ENCODE results near the gene OGDHL.

- no peak for TF ChIP-seq CTCF (IDR thresholded peaks at IDR 0.05; ENCODE audit: insufficient read depth, low read length)
- TF ChIP-seq, protein P1, sequence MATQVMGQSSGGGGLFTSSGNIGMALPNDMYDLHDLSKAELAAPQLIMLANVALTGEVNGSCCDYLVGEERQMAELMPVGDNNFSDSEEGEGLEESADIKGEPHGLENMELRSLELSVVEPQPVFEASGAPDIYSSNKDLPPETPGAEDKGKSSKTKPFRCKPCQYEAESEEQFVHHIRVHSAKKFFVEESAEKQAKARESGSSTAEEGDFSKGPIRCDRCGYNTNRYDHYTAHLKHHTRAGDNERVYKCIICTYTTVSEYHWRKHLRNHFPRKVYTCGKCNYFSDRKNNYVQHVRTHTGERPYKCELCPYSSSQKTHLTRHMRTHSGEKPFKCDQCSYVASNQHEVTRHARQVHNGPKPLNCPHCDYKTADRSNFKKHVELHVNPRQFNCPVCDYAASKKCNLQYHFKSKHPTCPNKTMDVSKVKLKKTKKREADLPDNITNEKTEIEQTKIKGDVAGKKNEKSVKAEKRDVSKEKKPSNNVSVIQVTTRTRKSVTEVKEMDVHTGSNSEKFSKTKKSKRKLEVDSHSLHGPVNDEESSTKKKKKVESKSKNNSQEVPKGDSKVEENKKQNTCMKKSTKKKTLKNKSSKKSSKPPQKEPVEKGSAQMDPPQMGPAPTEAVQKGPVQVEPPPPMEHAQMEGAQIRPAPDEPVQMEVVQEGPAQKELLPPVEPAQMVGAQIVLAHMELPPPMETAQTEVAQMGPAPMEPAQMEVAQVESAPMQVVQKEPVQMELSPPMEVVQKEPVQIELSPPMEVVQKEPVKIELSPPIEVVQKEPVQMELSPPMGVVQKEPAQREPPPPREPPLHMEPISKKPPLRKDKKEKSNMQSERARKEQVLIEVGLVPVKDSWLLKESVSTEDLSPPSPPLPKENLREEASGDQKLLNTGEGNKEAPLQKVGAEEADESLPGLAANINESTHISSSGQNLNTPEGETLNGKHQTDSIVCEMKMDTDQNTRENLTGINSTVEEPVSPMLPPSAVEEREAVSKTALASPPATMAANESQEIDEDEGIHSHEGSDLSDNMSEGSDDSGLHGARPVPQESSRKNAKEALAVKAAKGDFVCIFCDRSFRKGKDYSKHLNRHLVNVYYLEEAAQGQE (IDR thresholded peaks at IDR 0.05; ENCODE audit: insufficient replicate concordance, low read depth): no peak
- TF ChIP-seq POLR2AphosphoS5 (IDR thresholded peaks at IDR 0.05; ENCODE audit: low read depth): no peak
These were observed 13.0 kb downstream of the OGDHL start for GRCh38 chr10:49749144-49749543.
